ENCODE data around the gene FOXN3.

- TF ChIP-seq EZH2 (IDR thresholded peaks at IDR 0.05; ENCODE audit: insufficient read depth, low read length) (no peak), CTCF (IDR thresholded peaks at IDR 0.05; ENCODE audit: insufficient read depth, low read depth, low read length) (no peak)
Observed at GRCh38 chr14:89241257-89241656, 175.8 kb downstream of the FOXN3 start.

Data from astrocyte (in vitro differentiated cells and primary cell).